Renal cortex interstitium (tissue), 11 donors: ENCODE results near the gene RAET1L. TPM values are rescaled to one million over a fixed set of nuclear protein-coding genes. Genes with fewer than 3 reads are reported as not detected.
"Not testable (repeated sequence)": the region's sequence is repeated elsewhere in the genome, so short reads cannot be mapped to it uniquely, and the experiment has no call there.

Source experiments
- DNase-seq, 11 donors: peaks; one replicate each; pipeline ENCODE4 v3.0.0-alpha.2; 2013; ENCODE audit warnings: low read depth in 9 of 11, low spot score in 4 of 11; ENCODE audit errors: extremely low read depth in 1 of 11
- polyA plus RNA-seq, 3 donors: library from polyadenylated mRNA; unstranded; fragments of 120-200 nt; gene quantifications; one replicate each; pipeline ENCODE4 v1.2.1, GENCODE V29; 2013; ENCODE audit not compliant: insufficient read length in 3 of 3

The RAET1L gene
- polyA plus RNA-seq, 3 donors: 0.23 TPM; not detected in 2

- DNase-seq: no peak
Observed at GRCh38 chr6:150004101-150004782, 21.1 kb downstream of the RAET1L start.

- DNase-seq: not testable (repeated sequence)
Observed at GRCh38 chr6:150003599-150003998, 21.7 kb downstream of the RAET1L start.

GRCh38 chr6:150002710-150003109 is 22.6 kb downstream of the RAET1L start:
- DNase-seq: no peak

GRCh38 chr6:150001295-150002008 is 23.9 kb downstream of the RAET1L start:
- DNase-seq: no peak

GRCh38 chr6:149999636-150000035 is 25.7 kb downstream of the RAET1L start:
- no peak for DNase-seq

GRCh38 chr6:149995971-149996370 is 29.4 kb downstream of the RAET1L start:
- DNase-seq: no peak

GRCh38 chr6:149995235-149995750 is 30.0 kb downstream of the RAET1L start:
- DNase-seq: no peak

- DNase-seq: no peak
Observed at GRCh38 chr6:149991838-149992237, 33.5 kb downstream of the RAET1L start.

- DNase-seq: not testable (repeated sequence)
Observed at GRCh38 chr6:149991472-149991795, 33.9 kb downstream of the RAET1L start.

GRCh38 chr6:149990661-149991471 is 34.5 kb downstream of the RAET1L start:
- no peak for DNase-seq

GRCh38 chr6:149990212-149990660 is 35.1 kb downstream of the RAET1L start:
- no peak for DNase-seq

- no peak for DNase-seq
Observed at GRCh38 chr6:149988550-149989346, 36.6 kb downstream of the RAET1L start.

GRCh38 chr6:149987602-149988107 is 37.7 kb downstream of the RAET1L start:
- no peak for DNase-seq

GRCh38 chr6:149985481-149985937 is 39.8 kb downstream of the RAET1L start:
- no peak for DNase-seq

GRCh38 chr6:149984773-149985172 is 40.6 kb downstream of the RAET1L start:
- no peak for DNase-seq

- no peak for DNase-seq
Observed at GRCh38 chr6:149983145-149983544, 42.2 kb downstream of the RAET1L start.

- DNase-seq: no peak
Observed at GRCh38 chr6:149979293-149979692, 46.0 kb downstream of the RAET1L start.

GRCh38 chr6:149978610-149979009 is 46.7 kb downstream of the RAET1L start:
- no peak for DNase-seq

- no peak for DNase-seq
Observed at GRCh38 chr6:149977221-149977620, 48.1 kb downstream of the RAET1L start.
